WTC11 (cell line): ENCODE results near the gene KRT5.

Experiments used
- CTCF ChIP-seq: fragments of 200-600 bp; IDR thresholded peaks from 2 replicates; pipeline ENCODE4 v1.8.0; 2022; ENCODE audit warnings: antibody characterized with exemption
- MLX ChIP-seq: sonication (generic); formaldehyde crosslinking; IDR thresholded peaks from 2 replicates; pipeline ENCODE4 v1.8.1; 2023; ENCODE audit warnings: mild to moderate bottlenecking, missing genetic modification reagents, moderate library complexity
- MYBL2 ChIP-seq: sonication (generic); formaldehyde crosslinking; IDR thresholded peaks from 2 replicates; pipeline ENCODE4 v1.8.1; 2023; ENCODE audit warnings: mild to moderate bottlenecking, moderate library complexity, missing genetic modification reagents
- NFYB ChIP-seq: sonication (generic); formaldehyde crosslinking; conservative IDR thresholded peaks from 2 replicates; pipeline ENCODE4 v1.8.0; 2022; ENCODE audit warnings: low read depth, missing genetic modification reagents
- NR2C2 ChIP-seq: sonication (generic); formaldehyde crosslinking; IDR thresholded peaks from 2 replicates; pipeline ENCODE4 v1.8.0; 2022; ENCODE audit warnings: mild to moderate bottlenecking, missing genetic modification reagents
- ZNF532 ChIP-seq: fragments of 250-450 bp; sonication (Bioruptor Pico); IDR thresholded peaks from 2 replicates; pipeline ENCODE4 v1.9.0; 2021; ENCODE audit warnings: mild to moderate bottlenecking, borderline replicate concordance
- ZNF671 ChIP-seq: fragments of 250-450 bp; sonication (Bioruptor Pico); IDR thresholded peaks from 2 replicates; pipeline ENCODE4 v1.8.0; 2021; ENCODE audit warnings: mild to moderate bottlenecking

GRCh38 chr12:52541709-52542108 is 21.5 kb upstream of the KRT5 start:
- TF ChIP-seq MLX (CRISPR knock-in tag) (no peak), CTCF (no peak), NR2C2 (CRISPR knock-in tag) (no peak), ZNF532 (CRISPR knock-in tag) (no peak), MYBL2 (CRISPR knock-in tag) (no peak), NFYB (CRISPR knock-in tag) (no peak), ZNF671 (CRISPR knock-in tag) (no peak)
